Measurements from ENCODE around the gene TAF11L7. TPM values are rescaled to one million over a fixed set of nuclear protein-coding genes. Genes with fewer than 3 reads are reported as not detected.
"Not testable (repeated sequence)": the region's sequence is repeated elsewhere in the genome, so short reads cannot be mapped to it uniquely, and the experiment has no call there.

TAF11L7 gene
- total RNA-seq, result not detected
- long read RNA-seq, result 0 reads

GRCh38 chr5:17585658-17586057 lies at the start of gene TAF11L7:
Gene TAF11L7, minus strand, starts transcription at chr5:17585758.
- intact Hi-C loops (cut with micrococcal nuclease); DNase-seq; ATAC-seq: not testable (repeated sequence)

DNA sequence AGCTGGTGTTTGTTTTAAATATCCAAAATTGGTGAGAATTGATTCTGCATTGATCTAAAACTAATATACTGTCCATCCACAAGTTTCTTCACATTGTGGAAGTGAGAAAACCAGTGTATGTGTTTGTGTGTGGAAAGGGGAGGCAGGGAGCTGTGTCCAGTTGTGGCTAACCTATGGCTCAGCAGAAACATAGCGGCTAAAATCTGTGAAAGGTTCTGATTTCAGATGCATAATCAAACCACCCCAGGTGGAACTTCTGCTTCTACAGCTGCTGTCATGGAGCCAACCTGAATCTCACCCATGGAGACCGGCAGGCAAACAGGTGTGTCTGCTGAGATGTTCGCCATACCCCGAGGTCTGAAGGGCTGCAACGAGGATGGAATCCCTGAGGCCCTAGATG lies 48.6 kb upstream of the TAF11L7 start, which contains the start of gene TAF11L14:
TSS of gene TAF11L14 (plus strand) at position 301 of the 400 bp plus-strand sequence.
- ATAC-seq (no peak), DNase-seq (no peak)
- intact Hi-C loops (cut with micrococcal nuclease), result no loop called here

- ATAC-seq; DNase-seq; intact Hi-C loops (cut with micrococcal nuclease): not testable (repeated sequence)
Measured at GRCh38 chr5:17631788-17632187, 46.2 kb upstream of the TAF11L7 start, which contains the start of gene TAF11L13. Gene TAF11L13, plus strand, starts transcription at chr5:17632088.

GRCh38 chr5:17625686-17626085 lies 40.1 kb upstream of the TAF11L7 start:
- intact Hi-C loops (cut with micrococcal nuclease), result no loop called here
- no peak for ATAC-seq
- no peak for DNase-seq

DNA sequence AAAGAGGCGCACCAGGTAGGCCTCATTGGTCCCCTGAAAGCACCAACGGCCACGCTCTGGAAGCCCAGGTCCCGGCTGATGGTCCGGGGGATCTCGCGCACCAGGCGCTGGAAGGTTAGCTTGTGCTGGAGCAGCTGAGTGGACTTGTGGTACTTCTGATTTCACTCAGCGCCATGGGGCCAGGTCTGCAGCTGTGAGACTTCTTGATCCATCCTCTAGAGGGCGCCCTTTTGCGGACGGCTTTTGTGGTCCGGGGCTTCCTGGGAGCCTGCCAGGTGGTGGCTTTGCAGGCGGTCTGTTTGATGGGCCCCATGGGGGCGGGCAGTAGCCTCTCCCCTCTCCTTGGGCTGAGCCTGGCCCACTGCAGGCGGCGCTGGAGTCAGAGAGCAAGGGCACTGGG lies 35.1 kb upstream of the TAF11L7 start:
- DNase-seq, result no peak
- no peak for ATAC-seq
- intact Hi-C loops (cut with micrococcal nuclease), result no loop called here

- DNase-seq (no peak), ATAC-seq (no peak)
- intact Hi-C loops (cut with micrococcal nuclease), result no loop called here
Measured at GRCh38 chr5:17619354-17619753, 33.8 kb upstream of the TAF11L7 start.

DNA sequence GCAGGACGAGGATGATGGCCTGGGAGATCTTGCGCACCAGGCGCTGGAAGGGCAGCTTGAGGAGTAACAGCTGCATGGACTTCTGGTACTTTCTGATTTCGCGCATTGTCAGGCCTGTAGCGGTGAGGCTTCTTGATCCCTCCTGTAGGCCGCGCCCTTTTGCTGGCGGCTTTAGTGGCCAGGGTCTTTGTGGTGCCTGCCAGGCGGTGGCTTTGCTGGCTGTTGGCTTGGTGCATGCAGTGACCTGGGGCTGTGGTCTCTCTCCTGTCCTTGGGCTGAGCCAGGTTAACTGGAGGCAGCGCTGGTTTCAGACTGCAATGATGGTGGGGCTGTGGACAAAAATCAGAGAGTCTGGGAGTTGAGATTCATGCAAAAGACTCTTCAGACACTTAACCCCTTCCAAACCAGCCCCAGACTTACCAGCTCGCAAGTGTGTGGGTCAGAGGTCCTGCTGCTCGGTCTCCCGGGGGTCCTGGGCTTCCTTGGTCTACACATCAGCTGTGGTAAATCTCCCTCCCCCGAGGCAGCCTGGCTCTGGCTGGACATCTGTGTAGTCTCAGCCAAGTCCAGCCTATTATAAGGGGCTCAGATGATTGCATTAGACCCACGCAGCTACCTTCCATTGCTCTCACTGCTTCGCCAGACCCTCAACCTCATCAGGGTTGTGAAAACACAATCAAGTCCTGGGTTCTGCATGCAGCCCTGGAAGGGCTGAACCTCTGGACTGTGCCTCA lies 29.5 kb upstream of the TAF11L7 start:
- intact Hi-C loops (cut with micrococcal nuclease), result no loop called here
- DNase-seq (no peak), ATAC-seq (no peak)

GRCh38 chr5:17610092-17610491 lies 24.5 kb upstream of the TAF11L7 start, which contains the start of gene TAF11L12:
Gene TAF11L12, plus strand, starts transcription at chr5:17610392.
- ATAC-seq; intact Hi-C loops (cut with micrococcal nuclease); DNase-seq: not testable (repeated sequence)

DNA sequence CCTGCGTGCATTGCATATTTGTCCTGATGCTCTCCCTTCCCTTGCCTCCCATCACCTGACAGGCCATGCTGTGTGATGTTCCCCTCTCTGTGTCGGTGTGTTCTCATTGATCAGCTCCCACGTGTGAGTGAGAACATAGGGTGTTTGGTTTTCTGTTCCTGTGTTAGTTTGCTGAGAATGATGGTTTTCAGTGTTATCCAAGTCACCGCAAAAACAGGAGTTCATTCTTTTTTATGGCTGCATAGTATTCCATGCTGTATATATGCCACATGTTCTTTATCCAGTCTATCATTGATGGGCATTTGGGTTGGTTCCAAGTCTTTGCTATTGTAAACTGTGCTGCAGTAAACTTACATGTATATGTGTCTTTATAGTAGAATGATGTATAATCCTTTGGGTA lies 21.9 kb upstream of the TAF11L7 start:
- DNase-seq; intact Hi-C loops (cut with micrococcal nuclease); ATAC-seq: not testable (repeated sequence)

- intact Hi-C loops (cut with micrococcal nuclease), result no loop called here
- ATAC-seq (no peak), DNase-seq (no peak)
Measured at GRCh38 chr5:17604951-17605350, 19.4 kb upstream of the TAF11L7 start.

DNA sequence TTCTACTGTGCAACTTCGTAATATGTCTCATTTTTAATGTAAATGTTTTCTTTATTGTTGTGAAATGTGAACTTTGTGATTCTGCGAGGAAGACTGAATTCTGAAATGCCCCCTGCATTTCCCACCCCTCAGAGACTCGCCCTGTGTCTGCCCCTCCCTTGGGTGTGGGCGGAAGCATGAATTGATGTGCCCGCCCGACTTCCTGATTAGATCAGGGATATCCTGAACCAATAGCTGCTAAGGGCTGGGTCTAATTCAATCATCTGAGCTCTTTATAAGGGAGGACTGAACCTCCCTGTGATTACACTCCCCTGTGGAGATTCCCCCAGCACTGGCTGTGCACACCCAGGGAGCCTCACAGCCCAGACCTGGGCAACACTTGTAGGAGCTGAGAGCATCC lies 18.3 kb upstream of the TAF11L7 start, which contains the start of gene TAF11L11:
TSS of gene TAF11L11 (plus strand) at position 304 of the 400 bp plus-strand sequence.
- ATAC-seq; DNase-seq; intact Hi-C loops (cut with micrococcal nuclease): not testable (repeated sequence)

DNA sequence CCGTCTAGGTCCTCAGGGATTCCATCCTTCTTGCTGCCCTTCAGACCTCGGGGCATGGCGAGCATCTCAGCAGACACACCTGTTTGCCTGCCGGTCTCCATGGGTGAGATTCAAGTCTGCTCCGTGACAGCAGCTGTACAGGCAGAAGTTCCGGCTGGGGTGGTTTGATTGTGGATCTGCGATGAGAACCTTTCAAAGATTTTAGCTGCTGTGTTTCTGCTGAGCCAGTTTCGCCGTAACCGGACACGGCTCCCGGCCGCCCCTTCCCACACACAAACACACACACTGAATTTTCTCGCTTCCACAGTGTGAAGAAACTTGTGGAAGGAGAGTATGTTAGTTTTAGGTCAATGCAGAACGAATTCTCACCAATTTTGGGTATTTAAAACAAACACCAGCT lies 12.2 kb upstream of the TAF11L7 start, which contains the start of gene TAF11L10:
TSS of gene TAF11L10 (minus strand) at position 101 of the 400 bp plus-strand sequence.
- intact Hi-C loops (cut with micrococcal nuclease); ATAC-seq; DNase-seq: not testable (repeated sequence)

- ATAC-seq; DNase-seq; intact Hi-C loops (cut with micrococcal nuclease): not testable (repeated sequence)
Measured at GRCh38 chr5:17594255-17594654, 8.7 kb upstream of the TAF11L7 start, which contains the start of gene TAF11L9. Gene TAF11L9, minus strand, starts transcription at chr5:17594394.

- ATAC-seq; intact Hi-C loops (cut with micrococcal nuclease); DNase-seq: not testable (repeated sequence)
Measured at GRCh38 chr5:17590860-17591259, 5.3 kb upstream of the TAF11L7 start, which contains the start of gene TAF11L8. Gene TAF11L8, minus strand, starts transcription at chr5:17590960.

Other genes with a start within 250 kb of the TAF11L7 start
- not detected for gene TAF11L2, start 87.5 kb downstream of the TAF11L7 start, total RNA-seq
- not detected for gene TAF11L3, start 67.4 kb downstream of the TAF11L7 start, total RNA-seq
- gene TAF11L4, start 64.0 kb downstream of the TAF11L7 start, total RNA-seq, result not detected
- gene TAF11L5, start 60.5 kb downstream of the TAF11L7 start, total RNA-seq, result not detected
- gene TAF11L6, start 57.1 kb downstream of the TAF11L7 start, total RNA-seq, result not detected
- not detected for gene TAF11L8, start 5.2 kb upstream of the TAF11L7 start, total RNA-seq
- not detected for gene TAF11L9, start 8.6 kb upstream of the TAF11L7 start, total RNA-seq
- not detected for gene TAF11L10, start 12.1 kb upstream of the TAF11L7 start, total RNA-seq
- not detected for gene TAF11L11, start 18.4 kb upstream of the TAF11L7 start, total RNA-seq
- not detected for gene TAF11L12, start 24.6 kb upstream of the TAF11L7 start, total RNA-seq
- not detected for gene TAF11L13, start 46.3 kb upstream of the TAF11L7 start, total RNA-seq
- not detected for gene TAF11L14, start 48.7 kb upstream of the TAF11L7 start, total RNA-seq